Measurements from ENCODE around the gene MAPKAPK2.
"Not testable (repeated sequence)": the region's sequence is repeated elsewhere in the genome, so short reads cannot be mapped to it uniquely, and the experiment has no call there.

The MAPKAPK2 gene

DNA sequence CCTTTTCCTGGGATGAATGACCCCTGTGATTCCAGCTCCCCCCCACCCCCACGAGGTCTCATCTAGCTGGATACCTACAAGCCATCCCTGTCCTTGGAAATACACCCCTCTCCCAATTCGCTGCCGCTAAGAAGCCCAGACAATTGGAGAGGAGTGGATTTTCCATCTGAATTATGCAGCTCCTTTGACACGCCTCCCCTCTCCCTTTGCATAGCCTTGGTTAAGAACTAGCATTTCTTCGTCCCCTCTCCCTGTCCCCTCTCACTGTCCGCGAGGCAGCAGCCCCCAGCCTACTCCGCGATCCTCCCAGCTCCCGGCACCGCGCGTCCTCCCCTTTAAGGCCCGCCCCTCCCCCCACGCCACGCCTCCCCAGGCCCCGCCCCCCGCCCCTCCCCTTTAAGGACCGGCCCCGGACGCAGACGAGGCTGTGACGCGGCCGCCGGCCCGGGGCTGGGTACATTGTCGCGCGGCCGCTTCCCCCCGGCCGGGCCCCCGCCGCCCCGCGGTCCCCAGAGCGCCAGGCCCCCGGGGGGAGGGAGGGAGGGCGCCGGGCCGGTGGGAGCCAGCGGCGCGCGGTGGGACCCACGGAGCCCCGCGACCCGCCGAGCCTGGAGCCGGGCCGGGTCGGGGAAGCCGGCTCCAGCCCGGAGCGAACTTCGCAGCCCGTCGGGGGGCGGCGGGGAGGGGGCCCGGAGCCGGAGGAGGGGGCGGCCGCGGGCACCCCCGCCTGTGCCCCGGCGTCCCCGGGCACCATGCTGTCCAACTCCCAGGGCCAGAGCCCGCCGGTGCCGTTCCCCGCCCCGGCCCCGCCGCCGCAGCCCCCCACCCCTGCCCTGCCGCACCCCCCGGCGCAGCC lies at the start of gene MAPKAPK2:
TSS of gene MAPKAPK2 (plus strand) at position 428 of the 856 bp plus-strand sequence. CDS start at position 753, 325 bp downstream.
- DNase-seq, result peak; percentile 79

DNA sequence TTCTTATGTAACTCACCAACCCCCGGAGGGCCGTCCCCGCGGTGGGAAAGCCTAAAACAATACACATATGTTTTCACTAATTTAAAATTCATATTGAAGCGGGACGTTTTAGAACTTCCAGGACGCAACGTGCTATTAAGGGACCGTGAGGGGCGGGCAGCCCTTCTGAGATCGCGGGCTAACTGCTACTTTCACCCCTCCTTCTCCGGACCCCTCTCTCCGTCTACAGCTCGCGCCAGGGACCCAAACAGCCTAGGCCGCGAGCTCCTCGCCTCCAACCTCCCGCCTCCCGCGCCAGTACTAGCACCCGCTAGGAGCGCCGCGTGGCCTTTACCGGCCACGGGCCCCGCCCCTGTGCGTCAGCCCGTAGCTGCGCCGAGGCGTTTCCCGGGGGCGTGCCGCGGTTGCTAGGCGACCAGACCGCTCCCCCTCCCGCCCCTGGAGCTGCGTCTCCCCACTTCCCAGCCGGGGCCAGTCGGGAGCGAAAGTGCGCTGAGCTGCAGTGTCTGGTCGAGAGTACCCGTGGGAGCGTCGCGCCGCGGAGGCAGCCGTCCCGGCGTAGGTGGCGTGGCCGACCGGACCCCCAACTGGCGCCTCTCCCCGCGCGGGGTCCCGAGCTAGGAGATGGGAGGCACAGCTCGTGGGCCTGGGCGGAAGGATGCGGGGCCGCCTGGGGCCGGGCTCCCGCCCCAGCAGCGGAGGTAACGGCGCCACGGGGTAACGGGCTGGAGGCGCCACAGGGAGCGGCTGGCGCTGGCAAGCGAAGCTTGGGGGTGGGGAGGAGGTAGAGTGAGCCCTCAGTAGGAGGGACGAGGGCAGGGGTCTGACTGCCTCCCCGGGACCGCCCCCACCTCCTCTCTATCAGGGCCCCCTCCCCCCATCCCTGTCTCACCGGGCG lies 49.4 kb upstream of the MAPKAPK2 start, which contains the start of gene DYRK3:
TSS of gene DYRK3 (plus strand) at position 457 of the 898 bp plus-strand sequence. CDS start at position 625, 168 bp downstream.
- DNase-seq, result peak; percentile 89

DNA sequence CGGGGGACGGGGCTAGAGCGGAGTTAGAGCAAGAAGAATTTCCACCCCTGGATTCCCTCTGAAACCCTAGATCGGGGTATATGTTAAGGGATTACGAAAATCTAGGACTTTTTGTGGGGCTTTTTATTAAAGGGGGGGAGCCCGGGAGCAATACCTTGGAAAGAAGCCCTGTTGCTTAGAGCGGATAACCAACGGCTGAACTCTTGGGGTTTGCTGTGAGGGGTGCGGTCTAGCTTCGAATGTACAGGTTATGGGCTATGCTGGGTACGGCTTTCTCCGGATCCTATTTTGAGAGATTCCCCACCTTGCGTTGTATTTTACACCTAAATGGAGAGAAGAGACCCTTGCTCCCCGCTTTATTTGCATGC lies 48.7 kb upstream of the MAPKAPK2 start:
- no peak for DNase-seq

DNA sequence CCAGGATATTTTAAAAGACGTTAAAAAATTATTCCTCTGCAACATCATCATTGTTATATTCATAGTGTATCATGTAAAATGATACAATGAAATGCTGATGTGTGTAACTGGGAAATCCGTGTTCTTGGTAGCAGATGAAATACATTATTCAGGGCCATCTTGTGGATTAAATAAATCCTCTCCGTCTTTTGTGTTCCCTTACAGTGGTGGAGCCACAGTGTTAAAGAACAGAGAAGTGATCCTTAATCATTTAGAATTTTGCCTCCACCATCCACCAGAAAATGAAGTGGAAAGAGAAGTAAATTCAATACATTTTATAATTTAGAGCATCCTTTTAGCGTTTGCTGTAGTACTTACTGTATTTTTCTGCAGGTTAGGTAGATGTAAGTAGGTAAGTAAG lies 48.0 kb upstream of the MAPKAPK2 start:
- no peak for DNase-seq

DNA sequence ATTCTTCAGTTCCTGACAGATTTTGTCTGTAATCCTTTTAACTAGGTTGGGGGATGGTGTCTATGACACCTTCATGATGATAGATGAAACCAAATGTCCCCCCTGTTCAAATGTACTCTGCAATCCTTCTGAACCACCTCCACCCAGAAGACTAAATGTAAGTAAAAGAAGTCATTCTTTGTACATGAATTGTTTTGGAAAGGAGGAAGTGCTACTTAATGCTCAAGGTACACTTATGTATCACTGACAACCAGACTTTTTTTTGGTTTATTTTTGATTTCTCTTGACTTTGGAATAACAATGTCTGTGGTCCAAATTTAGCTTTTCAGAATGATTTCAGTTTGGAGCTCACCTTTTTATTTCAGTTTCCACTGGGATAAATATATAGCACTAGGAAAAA lies 47.1 kb upstream of the MAPKAPK2 start:
- DNase-seq, result no peak

DNA sequence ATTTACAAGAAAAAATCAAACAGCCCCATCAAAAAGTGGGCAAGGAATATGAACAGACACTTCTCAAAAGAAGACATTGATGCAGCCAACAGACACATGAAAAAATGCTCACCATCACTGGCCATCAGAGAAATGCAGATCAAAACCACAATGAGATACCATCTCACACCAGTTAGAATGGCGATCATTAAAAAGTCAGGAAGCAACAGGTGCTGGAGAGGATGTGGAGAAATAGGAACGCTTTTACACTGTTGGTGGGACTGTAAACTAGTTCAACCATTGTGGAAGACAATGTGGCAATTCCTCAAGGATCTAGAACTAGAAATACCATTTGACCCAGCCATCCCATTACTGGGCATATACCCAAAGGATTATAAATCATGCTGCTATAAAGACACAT lies 42.6 kb upstream of the MAPKAPK2 start:
- DNase-seq, result not testable (repeated sequence)

DNA sequence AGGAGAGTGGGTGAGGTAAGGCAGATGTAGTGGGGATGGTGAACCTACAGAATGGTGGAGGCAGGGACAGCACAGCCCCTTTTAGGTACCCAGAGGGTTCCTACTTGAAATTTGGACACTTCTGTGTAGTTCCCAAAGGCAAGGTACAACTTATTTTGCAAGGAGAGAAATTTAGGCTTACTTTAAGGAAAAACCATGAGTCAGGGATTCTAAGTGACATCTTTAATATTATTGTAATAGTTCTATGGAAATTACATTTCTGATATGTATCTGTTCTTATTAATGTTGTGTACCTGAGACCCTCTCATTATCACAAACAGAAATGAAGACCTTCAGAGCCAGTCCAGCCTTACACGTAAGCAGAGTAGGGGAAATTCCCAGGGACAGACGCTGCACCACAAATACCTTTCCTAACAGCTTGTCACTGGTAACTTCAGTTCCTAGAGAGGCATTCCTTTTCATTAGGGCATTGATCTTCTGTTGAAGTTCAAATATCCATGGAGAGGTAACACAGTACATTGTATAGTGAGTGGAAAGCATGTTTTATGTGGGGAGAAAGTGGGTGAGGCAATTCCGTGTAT lies 41.5 kb upstream of the MAPKAPK2 start:
- no peak for DNase-seq

DNA sequence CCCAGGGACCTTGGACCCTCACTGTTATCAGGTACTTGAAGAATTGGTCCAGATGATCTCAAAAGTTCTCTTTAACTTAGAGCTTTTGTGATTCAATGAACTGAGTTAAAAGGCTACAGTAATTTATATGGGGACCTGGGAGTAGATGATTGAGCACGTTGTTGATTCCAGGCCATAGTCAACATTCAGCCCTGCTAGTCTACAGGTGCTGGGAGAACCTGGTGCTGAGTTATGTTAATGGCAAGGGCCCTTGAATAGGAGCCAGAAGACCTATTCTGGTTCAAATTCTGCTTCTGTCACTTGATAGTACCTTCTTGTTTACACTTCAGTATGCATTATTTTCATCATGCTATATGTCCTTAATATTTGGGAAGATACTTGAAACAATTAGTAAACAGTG lies 38.2 kb upstream of the MAPKAPK2 start:
- DNase-seq, result no peak

DNA sequence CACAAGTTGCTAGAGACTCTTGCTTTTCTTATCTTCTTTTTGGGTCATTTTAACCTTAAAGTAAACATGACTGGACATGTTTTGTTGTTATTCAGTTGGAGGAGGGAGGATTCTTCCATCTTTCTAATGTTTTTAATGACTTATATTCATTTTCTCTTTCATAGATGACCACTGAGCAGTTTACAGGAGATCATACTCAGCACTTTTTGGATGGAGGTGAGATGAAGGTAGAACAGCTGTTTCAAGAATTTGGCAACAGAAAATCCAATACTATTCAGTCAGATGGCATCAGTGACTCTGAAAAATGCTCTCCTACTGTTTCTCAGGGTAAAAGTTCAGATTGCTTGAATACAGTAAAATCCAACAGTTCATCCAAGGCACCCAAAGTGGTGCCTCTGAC lies 37.5 kb upstream of the MAPKAPK2 start:
- DNase-seq, result no peak

DNA sequence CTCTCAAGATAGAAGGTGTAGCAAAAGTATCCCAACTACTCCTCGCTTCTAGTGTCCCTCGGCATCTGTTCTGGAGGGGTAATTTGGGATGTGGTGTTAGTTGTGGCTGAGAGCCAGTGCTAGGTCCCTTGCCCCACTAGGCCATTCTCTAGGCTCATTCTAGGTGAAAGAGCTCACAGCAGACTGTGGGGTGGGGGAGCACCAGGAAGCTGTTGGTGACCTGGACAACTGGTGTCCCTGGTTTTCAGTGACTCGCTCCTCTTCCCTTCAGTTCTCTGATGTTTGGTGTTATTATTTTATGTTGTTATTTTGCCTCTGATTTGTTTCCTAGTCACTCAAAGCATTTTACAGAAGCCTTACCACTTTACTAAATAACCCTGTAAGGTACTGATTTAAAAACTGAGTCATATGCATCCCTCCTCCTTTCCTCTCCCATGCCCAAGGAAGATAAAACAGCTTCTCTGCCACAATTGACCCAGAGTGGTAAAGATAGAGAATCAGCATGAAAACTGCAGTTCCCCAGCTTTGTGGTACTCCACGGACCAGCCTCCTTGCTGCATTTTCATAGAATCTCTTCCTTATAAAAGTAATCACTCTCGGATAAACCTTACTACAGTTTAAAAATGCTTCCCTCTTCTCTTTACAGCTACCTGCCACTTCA lies 35.3 kb upstream of the MAPKAPK2 start:
- no peak for DNase-seq

DNA sequence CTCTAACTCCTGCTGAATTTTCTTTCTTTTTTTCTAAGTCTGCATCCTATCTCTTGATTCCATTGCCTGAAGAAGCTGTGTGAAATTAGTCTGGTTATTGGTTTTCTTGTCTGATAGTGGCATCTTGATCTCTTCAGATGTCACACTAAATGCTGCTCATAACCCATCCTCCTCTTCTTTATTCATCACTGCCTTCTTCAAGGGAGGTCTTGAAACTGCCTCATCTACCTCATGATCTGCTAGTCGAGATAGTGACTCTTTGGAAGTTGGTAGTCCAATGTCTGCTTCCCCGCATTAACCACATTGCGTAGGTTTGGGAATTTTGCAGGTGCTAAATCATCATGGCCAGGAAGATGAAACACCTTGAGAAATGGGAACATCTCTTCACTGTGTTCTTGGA lies 33.7 kb upstream of the MAPKAPK2 start:
- no peak for DNase-seq

DNA sequence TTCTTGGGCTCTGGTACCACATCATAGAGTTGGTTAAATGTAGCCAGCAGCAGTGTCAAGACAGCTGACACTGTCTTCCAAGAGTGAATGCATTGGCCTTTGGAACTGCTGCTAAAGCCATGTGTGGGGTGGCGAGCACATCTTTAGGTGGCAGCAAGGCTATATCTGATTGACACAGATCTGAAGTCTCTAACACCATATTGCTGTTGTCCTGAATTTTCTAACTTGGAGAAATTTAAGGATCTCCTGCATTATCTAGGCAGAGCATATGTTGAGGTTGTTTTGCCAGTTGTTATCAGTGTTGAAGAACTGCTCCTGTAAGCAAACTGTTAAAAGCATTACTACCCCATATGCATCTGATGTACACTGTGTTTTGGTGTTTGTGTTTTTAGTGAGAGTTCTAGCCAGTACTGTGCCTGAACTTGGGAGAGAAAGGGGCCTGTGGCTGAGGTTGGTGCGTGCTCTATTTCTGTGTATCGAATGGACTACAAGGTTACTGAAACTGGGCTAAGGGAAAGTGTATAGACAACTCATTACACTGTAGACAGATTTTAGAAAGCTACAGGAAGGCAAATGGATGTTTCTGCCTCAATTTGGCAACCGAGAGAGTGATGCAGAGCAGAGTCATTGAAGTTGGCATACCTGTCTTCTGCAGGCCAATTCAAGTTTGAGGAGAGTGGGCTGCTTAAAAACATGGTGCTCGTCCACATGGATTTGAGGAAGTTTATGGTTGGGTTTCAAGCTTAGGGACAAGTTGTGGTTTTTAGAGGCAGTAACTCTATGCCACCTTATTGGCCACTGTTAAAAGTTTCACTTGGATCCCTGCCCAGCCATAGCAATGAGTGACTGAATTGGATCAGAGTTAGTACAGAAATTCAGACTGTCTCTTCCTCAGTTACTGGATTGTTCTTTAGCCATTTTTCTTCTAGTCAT lies 32.5 kb upstream of the MAPKAPK2 start:
- DNase-seq, result no peak

DNA sequence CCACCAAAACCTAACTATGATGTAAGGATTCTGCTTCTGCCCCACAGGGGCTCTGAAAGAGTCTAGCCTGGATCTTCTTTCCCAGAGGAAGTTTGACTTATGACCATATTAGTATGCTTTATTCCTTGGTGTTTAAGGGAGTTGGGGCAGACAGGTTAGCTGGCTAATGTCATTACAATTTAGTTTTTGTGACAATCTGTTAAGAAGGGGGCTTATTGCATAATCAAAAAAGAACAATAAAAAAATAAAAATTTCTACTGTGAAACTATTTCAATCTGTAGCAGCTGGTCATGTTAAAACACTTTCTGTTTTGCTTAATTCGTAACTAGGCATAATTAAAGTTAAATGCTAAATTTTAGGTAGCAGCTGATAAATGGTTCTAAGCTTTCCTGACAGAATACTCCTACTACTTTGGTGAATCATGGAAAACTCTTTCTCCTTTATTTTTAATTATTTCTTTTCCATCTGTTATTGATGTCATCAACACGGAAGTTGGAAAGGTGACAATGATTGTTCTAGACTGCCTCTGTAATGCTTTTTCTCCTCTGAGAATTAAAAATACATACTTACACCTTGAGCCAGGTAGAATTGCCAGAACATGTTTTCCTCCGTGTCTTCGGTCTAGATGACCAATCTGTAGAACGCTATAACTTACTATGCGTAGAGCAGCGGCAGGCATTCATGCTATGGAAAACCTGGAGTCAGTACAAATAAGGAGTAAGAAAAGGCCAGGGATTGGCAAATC lies 30.8 kb upstream of the MAPKAPK2 start:
- DNase-seq, result no peak

DNA sequence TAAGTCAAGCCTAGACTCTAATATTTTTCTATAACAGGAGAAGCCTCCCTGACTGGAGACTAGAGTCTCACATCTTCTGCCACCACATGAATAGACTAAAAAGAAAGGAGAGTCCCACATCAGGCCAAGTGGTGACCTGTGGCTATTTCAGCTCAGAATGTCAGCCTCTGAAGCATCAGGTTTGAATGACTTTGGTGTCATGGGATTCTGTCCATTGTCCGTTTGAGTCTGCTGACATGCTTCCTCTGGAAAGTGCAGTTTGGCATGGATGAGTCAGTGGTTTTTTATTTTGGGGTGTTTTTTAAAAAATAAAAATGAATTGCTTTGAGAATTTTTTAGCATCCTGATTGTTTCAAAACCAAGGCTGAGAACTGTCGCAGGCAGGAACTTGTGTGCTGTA lies 29.9 kb upstream of the MAPKAPK2 start:
- DNase-seq, result no peak

DNA sequence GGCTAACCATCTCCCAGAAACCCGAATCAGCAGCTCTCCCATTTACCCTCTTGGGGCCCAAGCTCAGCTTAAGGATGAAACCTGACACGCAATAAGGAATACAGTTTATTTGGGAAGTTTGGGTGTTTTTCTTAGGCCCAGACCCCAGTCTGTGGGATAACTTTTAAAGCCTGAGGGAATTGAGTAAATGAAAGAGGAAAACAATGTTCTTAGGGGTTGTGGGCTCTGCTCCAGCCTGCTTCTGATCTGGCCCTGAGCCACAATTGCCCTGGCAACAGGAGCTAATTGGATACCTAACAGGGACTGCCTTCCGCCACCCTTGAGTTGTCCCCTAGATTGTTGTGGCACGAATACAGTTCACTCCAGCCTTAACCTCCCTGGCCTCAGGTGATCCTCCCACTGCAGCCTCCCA lies 29.2 kb upstream of the MAPKAPK2 start:
- no peak for DNase-seq

DNA sequence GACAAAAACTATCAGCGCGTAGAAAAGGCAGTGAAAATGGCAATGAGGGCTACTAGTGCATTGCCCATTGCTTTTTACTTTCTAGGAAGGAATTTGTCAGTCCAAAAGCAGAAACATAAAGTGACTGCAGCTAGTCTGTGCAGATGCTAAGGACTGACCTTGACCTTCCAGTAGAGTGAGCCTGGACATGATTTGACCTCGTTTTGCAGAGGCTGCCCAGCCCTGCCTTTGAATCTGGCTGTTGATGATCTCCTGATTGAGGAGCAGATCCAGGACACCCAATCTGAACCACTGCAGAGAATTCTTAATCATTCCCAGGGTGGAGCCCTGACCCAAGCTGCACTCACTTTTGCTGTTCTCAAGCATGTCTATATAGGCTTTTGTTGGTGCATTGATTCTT lies 27.8 kb upstream of the MAPKAPK2 start:
- DNase-seq, result no peak

DNA sequence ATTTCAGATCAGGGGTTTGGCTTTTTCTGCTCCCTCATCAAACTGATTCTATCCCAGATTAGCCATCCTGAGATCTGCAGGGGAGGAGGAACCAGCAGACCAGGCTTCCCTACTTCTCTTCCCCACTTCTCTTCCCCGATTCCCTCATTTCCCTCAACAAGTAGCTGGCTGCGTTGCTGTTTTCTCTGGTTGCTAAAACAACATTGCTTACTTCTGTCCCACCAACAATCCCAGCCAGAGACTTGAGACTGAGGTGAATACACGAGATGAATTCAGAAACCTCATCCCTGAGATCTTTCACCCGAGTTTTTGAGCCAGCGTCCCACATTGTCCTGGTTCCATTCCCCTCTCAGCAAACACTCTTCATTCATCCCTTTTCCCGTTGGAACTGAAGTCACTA lies 27.0 kb upstream of the MAPKAPK2 start:
- DNase-seq, result no peak

DNA sequence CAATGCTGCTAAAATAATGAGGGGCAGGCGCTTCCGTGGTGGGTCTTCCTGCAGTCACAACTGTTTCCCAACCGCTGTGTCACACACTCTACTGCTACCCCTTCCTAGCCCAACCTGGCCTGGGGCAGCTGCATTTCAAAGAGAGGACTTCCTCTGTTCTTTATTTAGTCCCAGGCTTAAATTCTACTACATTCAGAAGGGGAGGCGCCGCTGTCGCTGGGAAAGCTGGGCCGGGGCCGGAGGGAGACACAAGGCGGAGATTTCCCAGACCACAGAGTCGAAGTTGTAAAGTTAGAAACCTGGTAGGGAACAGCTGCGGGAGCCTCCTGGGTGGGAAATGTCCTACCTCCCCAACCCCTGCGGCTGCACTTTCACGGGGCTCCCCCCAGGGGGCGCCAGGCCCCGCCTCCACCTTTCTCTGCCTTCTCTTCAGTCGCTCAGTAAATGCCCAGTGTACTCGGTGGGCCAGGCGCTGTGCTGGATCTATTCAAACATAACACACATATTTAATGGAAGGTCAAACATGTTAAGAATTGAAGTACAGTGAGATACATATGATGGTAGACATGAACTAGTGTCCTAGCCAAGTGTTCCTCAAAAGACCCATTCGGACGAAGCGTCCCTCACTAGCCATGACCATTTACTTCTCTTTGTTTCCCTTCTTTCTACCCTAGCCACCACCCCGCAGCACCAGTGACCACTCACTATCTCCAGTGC lies 26.3 kb upstream of the MAPKAPK2 start:
- peak; percentile 13 for DNase-seq

DNA sequence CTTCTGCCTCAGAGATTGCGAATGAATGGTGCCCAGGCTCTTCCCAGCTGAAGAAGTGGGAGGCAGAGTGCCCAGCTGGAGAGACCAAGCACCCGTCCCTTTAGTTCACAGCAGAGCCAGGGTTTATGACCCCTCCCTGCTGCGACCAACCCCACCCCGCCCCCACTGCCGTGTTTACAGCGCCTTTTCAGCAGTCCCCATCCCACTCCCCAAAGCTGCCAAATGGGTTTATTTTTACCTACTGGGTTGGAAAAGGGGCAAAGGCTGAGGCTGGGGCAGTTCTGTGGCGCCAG lies 25.8 kb upstream of the MAPKAPK2 start:
- DNase-seq, result no peak

DNA sequence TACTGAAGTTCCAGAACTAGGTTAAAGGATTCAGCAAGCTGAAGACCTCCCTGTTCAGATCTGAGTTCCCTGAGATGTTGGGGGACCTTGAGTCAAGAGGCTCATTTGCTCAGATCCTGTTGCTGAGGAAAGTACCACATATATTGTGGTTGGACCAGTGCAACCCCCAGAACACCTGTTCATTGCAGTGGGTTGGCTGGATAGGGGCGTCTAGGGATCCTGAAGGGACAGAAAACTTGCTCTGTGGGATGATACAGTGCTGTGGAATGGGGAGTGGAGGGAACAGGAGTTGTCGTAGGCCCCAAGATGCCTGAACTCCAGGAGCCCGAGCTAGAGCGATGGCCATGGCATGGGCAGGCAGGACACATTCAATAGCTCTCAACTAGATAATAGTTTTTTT lies 24.6 kb upstream of the MAPKAPK2 start:
- DNase-seq, result no peak
